Measurements from ENCODE around the gene GEMIN2. TPM values are rescaled to one million over a fixed set of nuclear protein-coding genes. Genes with fewer than 3 reads are reported as not detected.
"Not testable (repeated sequence)": the region's sequence is repeated elsewhere in the genome, so short reads cannot be mapped to it uniquely, and the experiment has no call there.

The GEMIN2 gene
- total RNA-seq, 1 donor from 2014 or later: 10.7 TPM

GRCh38 chr14:39179042-39179441, 64.9 kb downstream of the GEMIN2 start:
- ATAC-seq: no peak

DNA sequence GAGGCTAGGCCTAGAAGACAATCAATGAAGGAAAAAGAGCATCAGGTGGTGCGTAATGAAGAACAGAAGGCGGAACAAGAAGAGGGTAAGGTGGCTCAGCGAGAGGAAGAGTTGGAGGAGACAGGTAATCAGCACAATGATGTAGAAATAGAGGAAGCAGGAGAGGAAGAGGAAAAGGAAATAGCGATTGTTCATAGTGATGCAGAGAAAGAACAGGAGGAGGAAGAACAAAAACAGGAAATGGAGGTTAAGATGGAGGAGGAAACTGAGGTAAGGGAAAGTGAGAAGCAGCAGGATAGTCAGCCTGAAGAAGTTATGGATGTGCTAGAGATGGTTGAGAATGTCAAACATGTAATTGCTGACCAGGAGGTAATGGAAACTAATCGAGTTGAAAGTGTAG, 66.4 kb downstream of the GEMIN2 start:
- no peak for ATAC-seq

DNA sequence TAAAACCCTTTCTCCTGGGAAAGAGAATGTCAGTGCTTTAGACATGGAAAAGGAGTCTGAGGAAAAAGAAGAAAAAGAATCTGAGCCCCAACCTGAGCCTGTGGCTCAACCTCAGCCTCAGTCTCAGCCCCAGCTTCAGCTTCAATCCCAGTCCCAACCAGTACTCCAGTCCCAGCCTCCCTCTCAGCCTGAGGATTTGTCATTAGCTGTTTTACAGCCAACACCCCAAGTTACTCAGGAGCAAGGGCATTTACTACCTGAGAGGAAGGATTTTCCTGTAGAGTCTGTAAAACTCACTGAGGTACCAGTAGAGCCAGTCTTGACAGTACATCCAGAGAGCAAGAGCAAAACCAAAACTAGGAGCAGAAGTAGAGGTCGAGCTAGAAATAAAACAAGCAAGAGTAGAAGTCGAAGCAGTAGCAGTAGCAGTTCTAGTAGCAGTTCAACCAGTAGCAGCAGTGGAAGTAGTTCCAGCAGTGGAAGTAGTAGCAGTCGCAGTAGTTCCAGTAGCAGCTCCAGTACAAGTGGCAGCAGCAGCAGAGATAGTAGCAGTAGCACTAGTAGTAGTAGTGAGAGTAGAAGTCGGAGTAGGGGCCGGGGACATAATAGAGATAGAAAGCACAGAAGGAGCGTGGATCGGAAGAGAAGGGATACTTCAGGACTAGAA, 67.0 kb downstream of the GEMIN2 start:
- peak; percentile 77 for ATAC-seq

DNA sequence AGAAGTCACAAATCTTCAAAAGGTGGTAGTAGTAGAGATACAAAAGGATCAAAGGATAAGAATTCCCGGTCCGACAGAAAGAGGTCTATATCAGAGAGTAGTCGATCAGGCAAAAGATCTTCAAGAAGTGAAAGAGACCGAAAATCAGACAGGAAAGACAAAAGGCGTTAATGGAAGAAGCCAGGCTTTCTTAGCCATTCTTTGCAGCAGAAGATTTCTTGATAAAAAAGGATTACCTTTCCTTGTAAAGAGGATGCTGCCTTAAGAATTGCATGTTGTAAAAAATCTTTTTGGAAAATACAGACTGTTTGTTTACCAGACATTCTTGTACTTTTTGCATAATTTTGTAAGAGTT, 67.5 kb downstream of the GEMIN2 start:
- no peak for ATAC-seq

- ATAC-seq: no peak
These were observed 68.9 kb downstream of the GEMIN2 start for GRCh38 chr14:39182770-39183684.

GRCh38 chr14:39183685-39184003, 69.5 kb downstream of the GEMIN2 start:
- not testable (repeated sequence) for ATAC-seq

GRCh38 chr14:39184628-39185255, 70.6 kb downstream of the GEMIN2 start:
- peak; percentile 5 for ATAC-seq

GRCh38 chr14:39185256-39186049, 71.3 kb downstream of the GEMIN2 start:
- no peak for ATAC-seq

Other genes starting within 250 kb of the GEMIN2 start
- 23.3 TPM for gene SEC23A, start 11.1 kb upstream of the GEMIN2 start, total RNA-seq
- gene TRAPPC6B, start 56.0 kb downstream of the GEMIN2 start, total RNA-seq: 24.3 TPM
- 24.3 TPM for gene PNN, start 60.9 kb downstream of the GEMIN2 start, total RNA-seq
- gene MIA2, start 119.6 kb downstream of the GEMIN2 start, total RNA-seq: 45.1 TPM